SJCRH30 (cell line): Measurements from ENCODE around the gene OPN5. TPM values are rescaled to one million over a fixed set of nuclear protein-coding genes. Genes with fewer than 3 reads are reported as not detected.

ENCODE experiments used
- DNase-seq, 2 experiments: peaks; one replicate each; pipeline ENCODE4 v3.0.0-alpha.2; 2015 to 2020
- H3K27ac ChIP-seq: fragments of 250-450 bp; sonication (Bioruptor Pico); 2 replicates; pipeline ENCODE4 v1.5.1; 2020; ENCODE audit warnings: mild to moderate bottlenecking, moderate library complexity
- H3K27me3 ChIP-seq: fragments of 250-450 bp; sonication (Bioruptor Pico); 2 replicates; pipeline ENCODE4 v1.5.1; 2020; ENCODE audit warnings: mild to moderate bottlenecking, moderate library complexity
- H3K36me3 ChIP-seq: fragments of 250-450 bp; sonication (Bioruptor Pico); 2 replicates; pipeline ENCODE4 v1.5.1; 2020; ENCODE audit warnings: mild to moderate bottlenecking, moderate library complexity
- H3K4me1 ChIP-seq: fragments of 250-450 bp; sonication (Bioruptor Pico); 2 replicates; pipeline ENCODE4 v1.5.1; 2020; ENCODE audit warnings: mild to moderate bottlenecking, moderate library complexity
- H3K4me3 ChIP-seq: fragments of 250-450 bp; sonication (Bioruptor Pico); 2 replicates; pipeline ENCODE4 v1.5.1; 2020; ENCODE audit warnings: mild to moderate bottlenecking, moderate library complexity
- H3K9me3 ChIP-seq: fragments of 250-450 bp; sonication (Bioruptor Pico); replicated peaks from 2 replicates; pipeline ENCODE4 v1.5.1; 2020; ENCODE audit warnings: mild to moderate bottlenecking, moderate library complexity
- total RNA-seq: library from RNA; depleted of rRNA; stranded (reverse); fragments of >200 nt; shearing (Covaris generic); gene quantifications from 2 replicates; pipeline ENCODE4 v1.2.3, GENCODE V29; 2014; rRNA removed

Gene OPN5
- total RNA-seq, 1 experiment from 2014 or later = not detected

- DNase-seq = no peak
- Histone ChIP-seq H3K27me3 (no peaks in the 10 kb centered on the region), H3K4me3 (no peak overlapping the region), H3K9me3 (no peaks in the 10 kb centered on the region), H3K27ac (no peak overlapping the region), H3K36me3 (no peaks in the 10 kb centered on the region), H3K4me1 (no peaks in the 10 kb centered on the region)
These were observed 83.4 kb downstream of the OPN5 start for GRCh38 chr6:47865206-47865605.

GRCh38 chr6:47875593-47875992, 93.8 kb downstream of the OPN5 start:
- no peak overlapping the region for H3K27ac ChIP-seq
- H3K27me3 ChIP-seq = no peaks in the 10 kb centered on the region
- H3K4me1 ChIP-seq = no peaks in the 10 kb centered on the region
- no peak for DNase-seq
- H3K4me3 ChIP-seq = no peak overlapping the region
- no peaks in the 10 kb centered on the region for H3K36me3 ChIP-seq
- H3K9me3 ChIP-seq = no peaks in the 10 kb centered on the region

Other genes starting within 250 kb of the OPN5 start
- gene ADGRF4, start 83.5 kb upstream of the OPN5 start, total RNA-seq = not detected in 2 replicates